Measurements from ENCODE around the gene PCNT.

GRCh38 chr21:46369520-46370235 lies 45.7 kb downstream of the PCNT start:
- no peak for TF ChIP-seq CTCF (IDR thresholded peaks at IDR 0.05)
- TF ChIP-seq POLR2A (IDR thresholded peaks at IDR 0.05) = no peak

Measured in lower leg skin (tissue), 3 donors.